Urinary bladder (tissue), 4 donors: ENCODE results near the gene ACOT11. TPM values are rescaled to one million over a fixed set of nuclear protein-coding genes. Genes with fewer than 3 reads are reported as not detected.
"Not testable (repeated sequence)": the region's sequence is repeated elsewhere in the genome, so short reads cannot be mapped to it uniquely, and the experiment has no call there.

Source experiments
- DNase-seq: peaks from one replicate; pipeline ENCODE4 v3.0.0-alpha.2; 2015; ENCODE audit errors: extremely low spot score
- H3K27ac ChIP-seq: one replicate; pipeline ENCODE4 v1.5.1; 2013; ENCODE audit warnings: low read depth, mild to moderate bottlenecking, moderate library complexity
- H3K36me3 ChIP-seq: one replicate; pipeline ENCODE4 v1.6.1; 2013; ENCODE audit warnings: mild to moderate bottlenecking, moderate library complexity; ENCODE audit not compliant: insufficient read depth
- H3K4me1 ChIP-seq: one replicate; pipeline ENCODE4 v1.6.1; 2013; ENCODE audit warnings: mild to moderate bottlenecking, moderate library complexity; ENCODE audit not compliant: insufficient read depth
- H3K4me3 ChIP-seq: one replicate; pipeline ENCODE4 v1.5.1; 2013; ENCODE audit warnings: low read depth, low read length
- WGBS: extraction: QIAGEN DNeasy Blood & Tissue Kit; methylation state at CpG from one replicate; pipeline ENCODE4 v1.1.7; 2013; 5-methylcytosine and 5-hydroxymethylcytosine counted together
- polyA plus RNA-seq: library from polyadenylated mRNA; stranded (reverse); fragments of 200-250 nt; gene quantifications from one replicate; pipeline ENCODE4 v1.2.3, GENCODE V29; 2013
- total RNA-seq: library from RNA; depleted of rRNA; stranded (reverse); fragments of >200 nt; gene quantifications from one replicate; pipeline ENCODE4 v1.2.3, GENCODE V29; 2014
- donor health status: healthy with polysubstance abuse.
- donor health status: healthy.

The ACOT11 gene
- total and polyA plus RNA-seq, 2 donors, result 5.9 to 18.8 TPM

GRCh38 chr1:54517496-54517895 is 30.5 kb upstream of the ACOT11 start:
- no peaks in the 10 kb centered on the region for H3K4me1 ChIP-seq
- no peaks in the 10 kb centered on the region for H3K36me3 ChIP-seq
- WGBS, result 77% methylated on average over 9 of the region's 9 CpGs
- no peak for DNase-seq
- H3K4me3 ChIP-seq, result no peak overlapping the region
- H3K27ac ChIP-seq, result no peak overlapping the region

GRCh38 chr1:54518489-54518888 is 29.5 kb upstream of the ACOT11 start:
- no peak overlapping the region for H3K27ac ChIP-seq
- WGBS, result 89% methylated on average over 2 of the region's 2 CpGs
- H3K36me3 ChIP-seq, result no peaks in the 10 kb centered on the region
- no peak for DNase-seq
- H3K4me3 ChIP-seq, result no peak overlapping the region
- no peaks in the 10 kb centered on the region for H3K4me1 ChIP-seq

- Histone ChIP-seq H3K4me3 (no peak overlapping the region), H3K4me1 (no peaks in the 10 kb centered on the region), H3K27ac (no peak overlapping the region), H3K36me3 (no peaks in the 10 kb centered on the region)
- WGBS, result 67% methylated on average over 5 of the region's 5 CpGs
- no peak for DNase-seq
Observed at GRCh38 chr1:54519709-54520108, 28.3 kb upstream of the ACOT11 start.

- 90% methylated on average over 9 of the region's 9 CpGs for WGBS
Observed at GRCh38 chr1:54520631-54521321, 27.3 kb upstream of the ACOT11 start.

GRCh38 chr1:54526565-54526964 is 21.5 kb upstream of the ACOT11 start:
- H3K4me3 ChIP-seq, DNase-seq, H3K27ac ChIP-seq, H3K4me1 ChIP-seq, H3K36me3 ChIP-seq: not testable (repeated sequence)
- 70% methylated on average over 3 of the region's 3 CpGs for WGBS

More at GRCh38 chr1:54520631-54521321, 27.3 kb upstream of the ACOT11 start:
- Histone ChIP-seq H3K27ac (no peak overlapping the region), H3K36me3 (no peaks in the 10 kb centered on the region), H3K4me1 (no peaks in the 10 kb centered on the region), H3K4me3 (no peak overlapping the region)
- no peak for DNase-seq

GRCh38 chr1:54528613-54529012 is 19.4 kb upstream of the ACOT11 start:
- 81% methylated on average over 1 of the region's 1 CpG for WGBS
- Histone ChIP-seq H3K4me1 (no peaks in the 10 kb centered on the region), H3K36me3 (no peaks in the 10 kb centered on the region), H3K4me3 (no peak overlapping the region), H3K27ac (no peak overlapping the region)
- no peak for DNase-seq

GRCh38 chr1:54532033-54532432 is 16.0 kb upstream of the ACOT11 start:
- Histone ChIP-seq H3K36me3 (no peaks in the 10 kb centered on the region), H3K4me1 (no peaks in the 10 kb centered on the region), H3K4me3 (no peak overlapping the region), H3K27ac (no peak overlapping the region)
- WGBS, result 97% methylated on average over 2 of the region's 2 CpGs
- no peak for DNase-seq

- WGBS, result 73% methylated on average over 4 of the region's 4 CpGs
- not testable (repeated sequence) for H3K36me3 ChIP-seq, H3K4me3 ChIP-seq, H3K27ac ChIP-seq, H3K4me1 ChIP-seq, DNase-seq
Observed at GRCh38 chr1:54536656-54537055, 11.4 kb upstream of the ACOT11 start.

GRCh38 chr1:54537611-54538010 is 10.4 kb upstream of the ACOT11 start:
- Histone ChIP-seq H3K4me3 (no peak overlapping the region), H3K4me1 (no peaks in the 10 kb centered on the region), H3K36me3 (no peaks in the 10 kb centered on the region), H3K27ac (no peak overlapping the region)
- no peak for DNase-seq
- WGBS, result 61% methylated on average over 4 of the region's 4 CpGs

- DNase-seq, result no peak
- 95% methylated on average over 8 of the region's 8 CpGs for WGBS
- Histone ChIP-seq H3K4me1 (no peaks in the 10 kb centered on the region), H3K4me3 (no peak overlapping the region), H3K36me3 (no peaks in the 10 kb centered on the region), H3K27ac (no peak overlapping the region)
Observed at GRCh38 chr1:54538538-54538937, 9.5 kb upstream of the ACOT11 start.

- DNase-seq, result no peak
- Histone ChIP-seq H3K4me3 (no peak overlapping the region), H3K27ac (no peak overlapping the region), H3K4me1 (no peaks in the 10 kb centered on the region), H3K36me3 (no peaks in the 10 kb centered on the region)
- 87% methylated on average over 10 of the region's 10 CpGs for whole genome bisulfite sequencing
Observed at GRCh38 chr1:54540582-54541295, 7.3 kb upstream of the ACOT11 start.

- under 1% methylated on average over 61 of the region's 61 CpGs for WGBS
- DNase-seq, result peak; percentile 80
- Histone ChIP-seq H3K36me3 (no peaks in the 10 kb centered on the region), H3K4me1 (no peaks in the 10 kb centered on the region), H3K4me3 (peak overlapping the region; percentile 48), H3K27ac (peak overlapping the region; percentile 68)
Observed at GRCh38 chr1:54542120-54542961, 5.7 kb upstream of the ACOT11 start.

GRCh38 chr1:54542962-54543539 is 5.0 kb upstream of the ACOT11 start:
- Histone ChIP-seq H3K27ac (peak overlapping the region; percentile 68), H3K4me1 (no peaks in the 10 kb centered on the region), H3K4me3 (peak overlapping the region; percentile 48), H3K36me3 (no peaks in the 10 kb centered on the region)
- DNase-seq, result no peak
- 36% methylated on average over 12 of the region's 12 CpGs for WGBS
